HG03342 (cell line): ENCODE results near the gene TAS1R3.
A peak's percentile ranks its signal among the peaks of the same experiment; 100 is the strongest.
"Not testable (repeated sequence)": the region's sequence is repeated elsewhere in the genome, so short reads cannot be mapped to it uniquely, and the experiment has no call there.

Source experiments
- ATAC-seq: cut with Tn5 transposase; IDR thresholded peaks from one replicate; pipeline ENCODE4 v1.9.1; 2021; ENCODE audit warnings: mild to moderate bottlenecking, moderate library complexity; ENCODE audit not compliant: unreplicated experiment

The TAS1R3 gene

GRCh38 chr1:1307923-1308755, 22.9 kb upstream of the TAS1R3 start, which contains the start of the genes ACAP3 and PUSL1:
TSS of gene ACAP3 (minus strand) at chr1:1307930. CDS start at chr1:1307815, 115 bp downstream.
TSS of gene PUSL1 (plus strand) at chr1:1308597. CDS start at chr1:1308644, 47 bp downstream.
- peak; percentile 49 for ATAC-seq

- peak; percentile 0 for ATAC-seq
Observed at GRCh38 chr1:1308756-1309250, 22.3 kb upstream of the TAS1R3 start.

- no peak for ATAC-seq
Observed at GRCh38 chr1:1309251-1310108, 21.6 kb upstream of the TAS1R3 start.

- no peak for ATAC-seq
Observed at GRCh38 chr1:1310109-1310385, 21.0 kb upstream of the TAS1R3 start.

- no peak for ATAC-seq
Observed at GRCh38 chr1:1310476-1311053, 20.5 kb upstream of the TAS1R3 start.

- ATAC-seq = no peak
Observed at GRCh38 chr1:1311107-1312104, 19.7 kb upstream of the TAS1R3 start.

- ATAC-seq = no peak
Observed at GRCh38 chr1:1312450-1313314, 18.4 kb upstream of the TAS1R3 start.

- ATAC-seq = no peak
Observed at GRCh38 chr1:1313500-1314236, 17.4 kb upstream of the TAS1R3 start.

- ATAC-seq = no peak
Observed at GRCh38 chr1:1314237-1314586, 16.9 kb upstream of the TAS1R3 start.

GRCh38 chr1:1314678-1315335, 16.3 kb upstream of the TAS1R3 start:
- no peak for ATAC-seq

GRCh38 chr1:1315435-1315954, 15.6 kb upstream of the TAS1R3 start:
- no peak for ATAC-seq

- not testable (repeated sequence) for ATAC-seq
Observed at GRCh38 chr1:1316199-1316598, 14.9 kb upstream of the TAS1R3 start.

- no peak for ATAC-seq
Observed at GRCh38 chr1:1317420-1317819, 13.7 kb upstream of the TAS1R3 start.

GRCh38 chr1:1318131-1318652, 12.9 kb upstream of the TAS1R3 start:
- ATAC-seq = no peak

GRCh38 chr1:1318777-1319645, 12.1 kb upstream of the TAS1R3 start:
- no peak for ATAC-seq

GRCh38 chr1:1319646-1319941, 11.5 kb upstream of the TAS1R3 start:
- ATAC-seq = no peak
